ENCODE measurements around the gene PTPRG.

PTPRG gene

DNA sequence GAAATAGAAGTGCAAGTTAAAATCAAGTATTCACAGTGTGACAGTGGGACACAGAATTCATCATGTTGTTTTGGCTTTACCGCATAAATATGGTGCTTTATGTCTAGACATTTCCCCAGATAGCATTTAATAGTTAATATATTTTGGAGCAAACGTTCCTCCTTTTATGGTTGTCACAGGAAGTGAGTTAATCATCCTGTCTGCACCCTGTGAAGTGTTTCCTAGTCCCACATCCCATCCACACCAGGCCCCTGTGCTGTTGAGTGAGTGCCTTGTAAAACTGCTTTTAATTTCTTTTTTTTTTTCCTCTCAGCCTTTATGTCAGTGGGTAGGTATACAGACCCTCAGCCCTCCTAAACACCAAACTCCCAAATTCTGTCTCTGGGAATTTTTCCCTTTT is 418.3 kb downstream of the PTPRG start:
- Histone ChIP-seq H3K27ac (no peak overlapping the region), H3K36me3 (no peaks in the 10 kb centered on the region), H3K4me2 (peak overlapping the region; percentile 30 to 68 (median 44); a peak in 21 of 22 replicates)

DNA sequence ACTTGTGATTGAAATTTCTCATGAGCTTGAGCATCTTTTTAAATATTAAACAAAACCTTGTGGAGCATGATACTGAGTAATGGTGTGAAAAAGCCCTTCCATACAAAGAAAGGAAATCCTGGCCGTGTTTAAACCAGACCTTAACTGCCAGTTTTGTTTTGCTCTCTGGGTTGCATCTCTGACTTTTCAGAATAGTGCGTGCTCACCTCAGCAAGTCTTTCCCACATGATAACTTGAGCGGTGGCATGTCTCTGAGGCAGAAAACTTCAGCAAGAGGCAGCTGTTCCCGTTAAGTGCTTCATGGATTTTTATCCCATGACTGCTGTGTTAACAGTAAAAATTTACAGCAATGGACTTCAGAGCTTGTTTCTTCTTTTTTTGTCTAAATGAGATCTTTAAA is 418.7 kb downstream of the PTPRG start:
- Histone ChIP-seq H3K9ac (no peak overlapping the region), H3K27ac (no peak overlapping the region)

More for the DNA sequence above, 418.3 kb downstream of the PTPRG start:
- Histone ChIP-seq H3K9me3 (replicated peaks in 1 of 11) (peaks cover 0 to 6% (median 0%) of the 10 kb centered on the region in 11 experiments; a peak in 4 of 22 replicates), H3K9ac (no peak overlapping the region), H3K27me3 (no peaks in the 10 kb centered on the region), H4K20me1 (no peaks in the 10 kb centered on the region), H3K4me1 (peaks cover 8 to 27% (median 15%) of the 10 kb centered on the region in 10 experiments; a peak in 19 of 20 replicates), H3K4me3 (no peak overlapping the region)
- TF ChIP-seq Cebpa-rat (IDR thresholded peaks at IDR 0.05): no peak

DNA sequence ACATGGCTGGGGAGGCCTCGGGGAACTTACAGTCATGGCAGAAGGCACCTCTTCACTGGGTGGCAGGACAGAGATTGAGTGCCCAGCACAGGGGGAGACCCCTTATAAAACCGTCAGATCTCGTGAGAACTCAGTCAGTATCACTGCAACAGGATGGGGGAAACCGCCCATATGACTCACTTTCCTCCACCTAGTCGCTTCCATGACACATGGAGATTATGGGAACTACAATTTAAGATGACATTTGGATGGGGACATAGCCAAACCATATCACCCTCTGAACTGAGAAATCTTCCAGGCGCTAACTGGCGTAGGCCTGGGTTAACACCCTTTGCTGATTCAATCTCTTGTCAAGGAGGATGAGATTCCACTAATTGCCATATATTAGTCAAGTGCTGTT is 419.7 kb downstream of the PTPRG start:
- Histone ChIP-seq H3K4me2 (peak overlapping the region in 4 of 11 experiments; percentile 1 to 15 (median 12); a peak in 2 of 22 replicates), H4K20me1 (no peaks in the 10 kb centered on the region), H3K4me3 (no peak overlapping the region), H3K9ac (no peak overlapping the region), H3K27me3 (no peaks in the 10 kb centered on the region), H3K36me3 (no peaks in the 10 kb centered on the region), H3K9me3 (replicated peaks in 1 of 11) (peaks cover 0 to 6% (median 0%) of the 10 kb centered on the region in 11 experiments; a peak in 5 of 22 replicates), H3K27ac (no peak overlapping the region), H3K4me1 (peaks cover 14 to 38% (median 21%) of the 10 kb centered on the region in 10 experiments)
- no peak for TF ChIP-seq Cebpa-rat (IDR thresholded peaks at IDR 0.05)

More for the DNA sequence above, 418.7 kb downstream of the PTPRG start:
- Histone ChIP-seq H4K20me1 (no peaks in the 10 kb centered on the region), H3K36me3 (no peaks in the 10 kb centered on the region), H3K4me1 (peaks cover 12 to 31% (median 19%) of the 10 kb centered on the region in 10 experiments), H3K4me2 (peak overlapping the region; percentile 30 to 68 (median 44); a peak in 21 of 22 replicates), H3K4me3 (no peak overlapping the region), H3K27me3 (no peaks in the 10 kb centered on the region), H3K9me3 (replicated peaks in 1 of 11) (peaks cover 0 to 6% (median 0%) of the 10 kb centered on the region in 11 experiments; a peak in 5 of 22 replicates)
- no peak for TF ChIP-seq Cebpa-rat (IDR thresholded peaks at IDR 0.05)

DNA sequence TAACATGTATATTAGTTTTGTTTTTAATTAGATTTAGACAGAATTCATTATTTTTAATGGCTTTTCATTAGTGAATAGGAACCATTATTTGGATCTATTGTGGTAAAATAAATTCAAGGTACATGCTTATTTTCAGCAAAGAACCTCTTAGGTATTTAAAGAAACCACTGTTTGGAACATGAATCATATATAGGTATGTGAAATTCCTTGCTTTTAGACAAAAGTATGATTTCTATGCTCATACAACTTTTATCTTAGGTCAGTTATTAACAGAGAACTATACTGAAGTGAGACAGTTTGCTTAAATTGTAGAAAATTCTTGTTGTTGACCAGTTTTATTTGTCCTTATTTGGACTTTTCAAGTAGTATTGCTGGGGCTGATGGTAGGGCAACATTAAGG is 422.1 kb downstream of the PTPRG start:
- peaks cover 0 to 6% (median 0%) of the 10 kb centered on the region in 11 experiments; a peak in 5 of 22 replicates for H3K9me3 ChIP-seq (replicated peaks in 1 of 11)
- no peak overlapping the region for H3K27ac ChIP-seq
- no peaks in the 10 kb centered on the region for H3K36me3 ChIP-seq
- no peaks in the 10 kb centered on the region for H4K20me1 ChIP-seq
- no peak overlapping the region for H3K4me3 ChIP-seq
- no peak overlapping the region for H3K9ac ChIP-seq
- H3K27me3 ChIP-seq: no peaks in the 10 kb centered on the region
- TF ChIP-seq Cebpa-rat (IDR thresholded peaks at IDR 0.05): no peak
- H3K4me2 ChIP-seq: no peak overlapping the region
- peaks cover 14 to 38% (median 21%) of the 10 kb centered on the region in 10 experiments for H3K4me1 ChIP-seq

DNA sequence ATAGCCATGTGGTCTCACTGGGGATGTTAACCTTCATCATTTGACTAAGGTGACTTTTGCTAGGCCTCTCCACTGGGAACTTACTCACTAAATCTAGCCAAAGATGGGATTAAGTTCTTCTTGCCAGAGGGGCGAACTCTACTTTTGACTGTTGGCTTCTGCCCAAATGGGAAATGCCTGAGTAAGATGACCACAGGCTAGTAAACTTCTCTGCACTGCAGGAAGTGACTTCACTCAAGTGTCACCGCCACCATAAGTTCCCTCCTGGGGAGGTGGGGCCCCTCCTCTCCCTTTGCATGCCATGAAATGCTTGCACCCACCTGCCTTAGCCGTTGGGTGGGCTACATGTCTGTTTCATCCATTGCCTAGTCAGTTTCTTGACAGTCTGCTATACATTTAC is 423.6 kb downstream of the PTPRG start:
- H3K9me3 ChIP-seq (replicated peaks in 1 of 11): peaks cover 0 to 6% (median 0%) of the 10 kb centered on the region in 11 experiments; a peak in 5 of 22 replicates
- H3K36me3 ChIP-seq: peaks cover 0 to 7% (median 0%) of the 10 kb centered on the region in 11 experiments; a peak in 4 of 22 replicates
- no peaks in the 10 kb centered on the region for H4K20me1 ChIP-seq
- peaks cover 5 to 29% (median 12%) of the 10 kb centered on the region in 10 experiments; a peak in 19 of 20 replicates for H3K4me1 ChIP-seq
- H3K27ac ChIP-seq: peak overlapping the region in 2 of 11 experiments; percentile 16 to 17; a peak in 4 of 22 replicates
- H3K27me3 ChIP-seq: no peaks in the 10 kb centered on the region
- H3K4me3 ChIP-seq: no peak overlapping the region
- no peak for TF ChIP-seq Cebpa-rat (IDR thresholded peaks at IDR 0.05)
- H3K4me2 ChIP-seq: peak overlapping the region; percentile 5 to 66 (median 36); a peak in 16 of 22 replicates
- no peak overlapping the region for H3K9ac ChIP-seq

DNA sequence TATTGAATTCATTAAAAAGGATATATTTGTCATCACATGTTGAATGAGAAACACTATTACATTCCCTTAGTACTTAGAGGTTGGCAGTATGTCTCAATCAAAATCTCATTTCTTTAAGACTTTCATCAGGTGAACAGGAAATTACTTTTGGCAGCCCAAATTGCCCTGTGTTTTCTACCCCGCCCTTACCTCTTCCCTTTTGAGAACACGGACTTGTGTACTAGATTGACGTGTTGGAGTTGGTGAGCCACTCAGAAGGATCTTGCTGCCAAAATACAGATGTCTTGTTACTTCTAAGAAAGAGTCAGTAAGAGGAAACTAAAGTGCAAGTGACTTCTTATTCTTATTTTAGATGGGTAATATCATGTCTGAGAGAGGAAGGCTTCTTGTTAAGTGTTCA is 425.1 kb downstream of the PTPRG start:
- TF ChIP-seq Cebpa-rat (IDR thresholded peaks at IDR 0.05): no peak
- H3K9ac ChIP-seq: no peak overlapping the region
- H3K4me1 ChIP-seq: peaks cover 5 to 15% (median 7%) of the 10 kb centered on the region in 10 experiments; a peak in 17 of 20 replicates
- H3K27me3 ChIP-seq: no peaks in the 10 kb centered on the region
- peaks cover 0 to 4% (median 0%) of the 10 kb centered on the region in 11 experiments; a peak in 1 of 22 replicates for H3K9me3 ChIP-seq (replicated peaks in 1 of 11)
- no peak overlapping the region for H3K4me2 ChIP-seq
- H4K20me1 ChIP-seq: no peaks in the 10 kb centered on the region
- no peak overlapping the region for H3K4me3 ChIP-seq
- peaks cover 0 to 21% (median 7%) of the 10 kb centered on the region in 11 experiments; a peak in 6 of 22 replicates for H3K36me3 ChIP-seq
- H3K27ac ChIP-seq: no peak overlapping the region

DNA sequence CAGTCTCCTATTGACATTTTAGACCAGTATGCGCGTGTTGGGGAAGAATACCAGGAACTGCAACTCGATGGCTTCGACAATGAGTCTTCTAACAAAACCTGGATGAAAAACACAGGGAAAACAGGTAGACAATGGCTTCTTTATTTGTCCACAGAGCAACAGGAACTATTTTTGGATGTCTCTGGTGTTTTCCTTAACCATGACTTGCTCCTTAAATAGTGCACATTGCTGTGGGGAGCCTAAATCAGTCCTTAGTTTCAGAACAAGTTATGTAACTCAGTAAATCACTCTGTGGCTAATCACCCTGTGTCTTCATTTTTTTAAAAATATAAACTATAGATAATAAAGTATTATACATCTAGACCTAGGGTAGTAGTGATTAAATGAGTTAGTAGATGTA is 428.3 kb downstream of the PTPRG start:
- Histone ChIP-seq H3K36me3 (peaks cover 0 to 35% (median 7%) of the 10 kb centered on the region in 11 experiments; a peak in 7 of 22 replicates), H3K9ac (no peak overlapping the region), H3K27ac (no peak overlapping the region), H4K20me1 (no peaks in the 10 kb centered on the region), H3K9me3 (replicated peaks in 1 of 11) (peaks cover 0 to 4% (median 0%) of the 10 kb centered on the region in 11 experiments; a peak in 1 of 22 replicates), H3K4me1 (peaks cover 5 to 11% (median 7%) of the 10 kb centered on the region in 10 experiments; a peak in 17 of 20 replicates), H3K27me3 (no peaks in the 10 kb centered on the region), H3K4me3 (no peak overlapping the region), H3K4me2 (no peak overlapping the region)
- TF ChIP-seq Cebpa-rat (IDR thresholded peaks at IDR 0.05): no peak

DNA sequence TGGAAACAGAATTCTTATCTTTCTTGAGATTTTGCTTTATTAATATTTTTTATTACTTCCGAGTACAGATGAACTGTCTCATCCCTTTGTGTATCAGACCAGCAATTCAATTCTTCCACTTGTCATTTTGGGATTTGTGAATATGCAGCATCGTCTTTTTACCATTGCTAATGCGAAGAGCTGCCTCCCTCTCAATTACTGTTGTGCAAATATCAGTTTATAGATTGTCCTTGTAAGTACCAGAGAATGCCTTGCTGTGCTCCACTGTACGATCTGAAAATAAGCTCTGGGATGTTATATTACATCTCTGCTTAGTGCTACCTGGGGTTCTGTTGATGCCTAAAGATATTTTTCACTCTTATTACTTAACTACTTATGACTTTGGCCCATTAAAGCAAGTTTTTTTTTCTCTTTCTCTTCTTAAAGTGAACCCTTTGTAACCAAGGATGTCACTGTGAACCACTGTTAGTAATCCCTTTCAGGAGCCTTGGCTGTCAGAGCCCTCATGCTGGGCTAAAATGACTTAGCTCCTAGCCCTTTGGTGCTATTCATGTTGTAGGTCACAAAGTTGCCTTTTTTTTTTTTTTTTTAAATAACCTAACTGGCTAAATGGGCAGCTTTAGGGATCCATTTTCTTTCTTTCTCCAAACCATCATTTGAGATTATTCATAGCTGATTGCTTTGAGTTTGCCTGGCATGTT is 429.1 kb downstream of the PTPRG start:
- no peak overlapping the region for H3K4me2 ChIP-seq
- H3K27ac ChIP-seq: no peak overlapping the region
- peaks cover 0 to 3% (median 0%) of the 10 kb centered on the region in 10 experiments; a peak in 6 of 20 replicates for H3K4me1 ChIP-seq
- no peak for TF ChIP-seq Cebpa-rat (IDR thresholded peaks at IDR 0.05)
- H4K20me1 ChIP-seq: no peaks in the 10 kb centered on the region
- H3K27me3 ChIP-seq: no peaks in the 10 kb centered on the region
- peaks cover 0 to 6% (median 3%) of the 10 kb centered on the region in 11 experiments; a peak in 2 of 22 replicates for H3K9me3 ChIP-seq (replicated peaks in 1 of 11)
- no peak overlapping the region for H3K9ac ChIP-seq
- peaks cover 0 to 35% (median 7%) of the 10 kb centered on the region in 11 experiments; a peak in 8 of 22 replicates for H3K36me3 ChIP-seq
- no peak overlapping the region for H3K4me3 ChIP-seq

DNA sequence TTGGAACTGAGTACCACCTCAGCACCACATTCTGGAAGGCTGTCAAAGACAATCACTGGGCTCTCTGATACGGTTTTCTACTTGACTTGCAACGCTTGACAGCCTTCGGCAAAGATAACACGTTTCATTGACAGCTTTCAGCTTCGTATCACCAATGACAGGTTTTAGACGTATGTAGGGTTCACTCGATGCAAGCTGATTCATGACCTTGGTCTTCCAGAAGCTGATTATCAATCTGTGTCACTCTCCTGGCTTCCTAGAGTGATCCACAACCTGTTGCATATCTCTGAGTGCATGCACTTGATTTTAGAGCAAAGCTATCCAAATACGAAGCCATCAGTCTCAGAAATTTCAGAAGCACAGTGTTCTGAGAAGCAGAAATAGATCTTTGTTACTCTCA is 430.3 kb downstream of the PTPRG start:
- Histone ChIP-seq H3K9ac (no peak overlapping the region), H4K20me1 (no peaks in the 10 kb centered on the region), H3K4me3 (no peak overlapping the region), H3K36me3 (peaks cover 0 to 35% (median 7%) of the 10 kb centered on the region in 11 experiments; a peak in 8 of 22 replicates), H3K4me2 (no peak overlapping the region), H3K9me3 (replicated peaks in 1 of 11) (peaks cover 0 to 6% (median 3%) of the 10 kb centered on the region in 11 experiments; a peak in 3 of 22 replicates), H3K4me1 (peaks cover 0 to 4% (median 0%) of the 10 kb centered on the region in 10 experiments; a peak in 4 of 20 replicates), H3K27me3 (no peaks in the 10 kb centered on the region), H3K27ac (no peak overlapping the region)
- no peak for TF ChIP-seq Cebpa-rat (IDR thresholded peaks at IDR 0.05)

Data from BLaER1 treated with 17β-estradiol and CSF1 and Interleukin-3, amounts not matched to agents 10 nM and 100 nM (cell line).